Right ventricle myocardium inferior (tissue), 1 donor: ENCODE measurements around the gene STAP2. TPM values are rescaled to one million over a fixed set of nuclear protein-coding genes. Genes with fewer than 3 reads are reported as not detected.

Experiments
- ATAC-seq: fragments of 200-7000 bp; cut with Tn5 transposase; one replicate; pipeline ENCODE4 v1.9.1; 2020; ENCODE audit warnings: mild to moderate bottlenecking, moderate library complexity
- DNase-seq: peaks from one replicate; pipeline ENCODE4 v3.0.0; 2021; ENCODE audit errors: missing footprints
- intact Hi-C: fragments of 100-400 bp; cut with DNase I; formaldehyde crosslinking; loops from one replicate; pipeline ENCODE4 v1.11.0; 2022
- total RNA-seq: library from RNA; stranded (reverse); fragmentation: NEBNext Ultra II Directional; extraction: Animal tissue kit (Norgen Biotek cat#: 25700); gene quantifications from one replicate; pipeline ENCODE4 v1.2.1, GENCODE V29; 2021
- donor health status: DM: no; HTN: yes; CAD: no; lungs with severe emphysema.

The STAP2 gene
- total RNA-seq, 1 donor from 2014 or later: 4.3 TPM

DNA sequence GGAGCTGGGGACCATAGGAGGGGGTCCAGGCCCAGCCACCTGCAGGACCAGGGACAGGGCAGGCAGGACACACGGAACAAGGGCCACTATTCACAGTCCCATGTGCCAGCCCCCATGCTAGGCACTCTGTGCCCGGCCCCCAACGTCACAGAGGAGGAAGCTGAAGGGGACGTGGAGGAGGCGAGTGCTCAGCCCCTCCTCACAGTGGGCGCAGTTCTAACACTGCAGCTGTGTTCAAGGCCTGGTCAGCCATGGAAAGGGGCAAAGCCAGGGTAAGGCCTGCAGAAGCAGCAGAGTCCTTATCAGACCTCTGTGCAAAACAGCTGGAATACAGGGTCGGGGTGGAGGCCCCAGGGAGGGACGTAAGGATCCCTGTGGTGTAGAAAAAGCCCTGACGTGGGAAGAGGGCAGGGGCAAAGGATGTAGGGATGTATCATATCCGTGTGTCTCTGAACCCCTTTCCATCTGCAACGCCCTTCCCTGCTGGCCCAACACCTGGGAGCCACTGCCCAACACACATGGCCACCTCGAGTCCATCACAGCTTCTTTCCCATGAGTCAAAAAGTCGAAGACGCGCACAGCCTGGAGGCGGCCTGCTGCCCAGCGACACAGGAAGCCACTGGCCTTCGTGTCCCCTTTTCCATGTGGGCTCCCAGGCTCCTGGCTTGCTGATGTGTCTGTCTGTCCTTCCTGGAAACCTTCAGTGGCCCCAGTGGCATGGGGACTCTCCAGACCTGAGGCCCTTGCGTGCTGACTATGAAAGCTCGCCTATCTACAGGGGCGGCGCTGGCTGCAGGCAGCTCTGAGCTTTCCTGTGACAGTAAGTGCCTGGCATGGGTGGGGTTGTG is 33.8 kb upstream of the STAP2 start:
- DNase-seq (no peak), ATAC-seq (no peak)
- intact Hi-C loops: no loop called here

DNA sequence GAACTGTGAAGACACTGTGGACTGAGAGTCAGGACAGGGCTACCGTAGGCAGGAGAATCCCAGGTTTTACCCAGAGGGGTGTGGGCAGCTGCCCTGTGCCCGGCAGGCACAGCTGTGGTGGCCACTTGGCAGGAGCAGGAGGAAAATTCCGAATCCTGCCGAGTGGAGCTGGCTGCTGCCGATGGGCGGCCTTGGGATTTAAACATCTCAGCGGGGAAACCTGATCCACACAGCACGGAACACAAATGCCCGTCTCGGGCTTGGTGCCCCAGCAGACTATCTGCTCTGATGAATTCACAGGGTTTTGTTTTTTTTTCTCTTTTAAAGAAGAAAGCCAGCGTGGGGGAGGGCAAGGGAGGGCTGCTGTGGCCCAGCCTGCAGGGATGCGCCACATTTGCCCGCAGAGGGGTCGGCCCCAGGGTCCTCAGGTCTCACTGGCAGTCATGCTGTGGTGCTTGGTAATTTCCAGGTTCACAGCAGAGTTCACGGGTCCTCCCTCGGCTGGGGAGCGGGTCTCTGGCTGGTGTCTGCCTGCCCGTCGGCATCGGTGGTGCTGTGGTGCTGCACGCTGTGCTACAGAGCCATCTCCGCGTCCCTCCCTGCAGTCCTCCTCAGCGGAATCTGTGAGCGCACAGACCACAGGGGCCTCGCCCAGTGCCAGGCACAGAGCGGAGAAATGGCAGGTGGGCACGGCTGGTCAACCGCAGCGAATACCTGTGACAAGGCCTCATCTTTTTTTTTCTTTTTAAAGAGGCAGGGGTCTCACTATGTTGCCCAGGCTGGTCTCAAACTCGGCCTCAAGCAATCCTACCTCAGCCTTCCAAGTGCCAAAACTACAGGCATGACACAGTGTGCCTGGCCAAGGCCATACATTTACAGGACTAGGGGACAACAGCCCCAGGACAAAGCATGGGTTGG is 32.9 kb upstream of the STAP2 start:
- DNase-seq (no peak), ATAC-seq (no peak)
- intact Hi-C loops: no loop called here

DNA sequence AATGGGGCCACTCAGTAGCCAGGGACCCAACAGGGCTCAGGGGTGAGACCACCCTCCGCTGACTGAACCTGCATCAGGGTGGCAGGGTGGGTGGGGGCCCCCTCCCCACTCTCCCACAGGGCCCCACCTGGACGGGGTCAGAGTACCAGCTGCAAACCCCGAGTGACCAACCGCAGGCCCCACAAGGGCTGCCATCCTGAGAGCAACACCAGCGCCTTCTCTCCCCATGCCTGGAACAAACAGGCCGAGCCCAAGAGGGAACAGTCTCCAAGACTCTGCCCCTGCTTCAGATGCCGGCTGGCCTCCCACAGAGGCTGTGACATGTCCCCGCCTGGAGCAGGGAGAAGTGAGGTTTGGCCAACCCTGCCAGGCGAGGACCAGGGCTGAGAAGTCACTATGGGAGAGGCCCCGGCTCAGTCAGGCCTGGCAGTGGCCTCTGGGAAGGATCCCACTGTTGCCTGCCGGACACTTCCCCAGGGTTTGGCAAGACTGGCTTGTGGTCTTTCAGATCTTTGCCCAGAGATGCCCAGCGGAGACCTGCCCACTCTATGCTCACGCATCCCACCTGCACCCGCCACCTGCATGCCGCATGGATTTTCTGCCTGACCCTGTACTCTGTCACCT is 31.9 kb upstream of the STAP2 start:
- DNase-seq (no peak), ATAC-seq (no peak)
- intact Hi-C loops: no loop called here

DNA sequence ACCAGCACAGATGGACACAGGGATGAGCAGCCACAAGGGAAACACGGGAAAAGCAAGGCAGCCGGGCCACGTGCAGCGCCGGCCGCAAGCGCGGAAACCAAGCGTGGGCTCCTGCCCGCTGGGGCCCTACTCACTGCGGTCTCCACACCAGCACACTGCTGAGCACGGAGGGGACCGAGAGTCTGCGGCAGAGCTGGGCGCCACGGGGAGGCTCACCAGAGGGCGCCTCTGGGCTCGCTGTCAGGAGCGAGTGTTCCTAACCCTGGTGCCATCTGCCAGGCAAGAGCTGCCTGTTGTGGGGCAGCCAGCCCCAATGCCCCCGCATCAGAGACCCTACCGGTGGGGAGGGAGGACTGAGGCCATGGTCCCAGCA is 31.2 kb upstream of the STAP2 start:
- no peak for DNase-seq
- no peak for ATAC-seq
- intact Hi-C loops: no loop called here

DNA sequence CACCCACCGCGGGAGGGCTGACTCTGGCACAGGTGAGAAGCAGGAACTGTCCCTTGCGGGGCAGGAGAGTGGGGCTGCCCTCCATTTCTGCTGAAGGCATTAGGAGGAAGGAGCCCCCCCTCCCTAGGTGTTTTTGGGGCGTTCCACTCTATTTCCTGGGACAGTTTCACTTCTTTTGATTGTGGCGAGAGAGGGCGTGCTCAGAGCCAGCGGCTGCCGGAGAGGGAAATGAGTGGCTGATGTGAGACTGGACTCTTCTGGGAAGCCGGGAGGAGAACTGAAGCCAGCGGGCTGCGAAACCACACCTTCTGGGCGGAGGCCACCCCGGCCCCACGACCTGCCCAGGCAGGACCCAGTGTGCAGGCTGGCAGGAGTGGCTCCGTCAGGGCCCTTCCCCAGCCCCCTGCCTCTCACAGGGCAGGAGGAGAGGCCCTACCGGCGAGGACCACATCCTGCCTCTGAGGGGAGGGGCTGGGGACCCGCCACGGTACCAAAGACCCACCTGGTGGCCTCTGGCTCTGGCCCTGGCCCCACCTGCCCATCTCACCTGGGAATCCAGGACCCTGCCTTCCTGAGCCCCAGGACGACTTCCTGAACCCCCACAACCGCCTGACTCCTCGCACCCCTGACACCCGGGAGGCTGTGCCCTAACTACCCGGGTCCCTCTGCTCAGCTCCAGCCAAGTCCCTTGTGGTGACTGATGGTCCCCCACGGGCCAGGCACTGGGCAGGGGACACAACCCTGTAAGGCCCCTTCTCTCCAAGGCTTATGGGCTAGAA is 30.7 kb upstream of the STAP2 start:
- intact Hi-C loops: no loop called here
- no peak for DNase-seq
- no peak for ATAC-seq

DNA sequence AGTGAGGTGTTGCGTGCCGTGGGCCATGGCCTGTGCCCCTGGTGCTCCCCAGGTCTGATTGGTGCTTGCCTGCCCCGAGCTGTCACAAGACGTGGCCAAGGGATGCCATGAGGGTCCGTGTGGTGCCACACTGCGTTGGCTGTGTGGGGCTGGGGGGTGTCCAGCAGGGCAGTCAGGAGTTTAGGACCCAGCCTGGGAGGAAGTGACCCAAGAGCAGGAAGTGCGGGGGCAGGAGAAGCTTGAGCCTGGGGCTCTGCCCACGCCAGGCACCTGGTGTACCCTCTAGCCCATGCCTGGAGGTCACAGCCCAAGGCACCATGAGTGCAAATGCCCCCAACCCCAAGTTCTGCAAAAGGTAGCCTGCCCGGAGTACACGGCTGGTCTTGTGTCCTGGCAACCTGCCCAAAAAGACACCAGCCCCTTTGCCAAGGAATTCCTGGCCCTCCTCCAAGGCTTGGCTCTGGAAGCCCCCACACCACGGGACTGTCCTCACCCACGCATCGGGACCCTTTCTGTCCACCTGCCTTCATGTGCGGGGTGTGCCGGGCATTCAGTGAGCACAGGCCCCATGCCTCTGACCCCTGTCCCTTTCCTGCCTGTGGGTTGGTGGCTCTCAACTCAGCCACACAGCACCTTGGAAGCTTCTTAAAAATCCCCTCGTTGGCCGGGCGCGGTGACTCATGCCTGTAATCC is 29.6 kb upstream of the STAP2 start:
- ATAC-seq (peak; percentile 1), DNase-seq (no peak)
- intact Hi-C loops: no loop called here

DNA sequence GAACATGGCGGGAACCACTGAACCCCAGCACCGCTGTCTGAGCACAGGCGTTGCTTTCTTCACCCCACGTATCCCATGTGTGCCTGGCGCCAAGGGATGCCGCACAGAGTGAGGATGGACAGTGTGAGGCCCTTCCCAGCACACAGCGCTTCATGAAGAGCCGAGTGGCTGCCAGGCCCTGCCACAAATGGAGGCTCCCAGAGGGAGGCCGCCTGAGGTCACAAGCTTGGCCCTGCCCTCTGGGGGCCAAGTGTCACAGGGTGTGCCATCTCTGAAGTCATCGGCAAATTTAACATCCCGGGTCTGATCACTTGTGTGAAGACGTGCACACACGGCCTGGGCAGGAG is 29.1 kb upstream of the STAP2 start:
- ATAC-seq: no peak
- intact Hi-C loops: no loop called here
- DNase-seq: no peak

DNA sequence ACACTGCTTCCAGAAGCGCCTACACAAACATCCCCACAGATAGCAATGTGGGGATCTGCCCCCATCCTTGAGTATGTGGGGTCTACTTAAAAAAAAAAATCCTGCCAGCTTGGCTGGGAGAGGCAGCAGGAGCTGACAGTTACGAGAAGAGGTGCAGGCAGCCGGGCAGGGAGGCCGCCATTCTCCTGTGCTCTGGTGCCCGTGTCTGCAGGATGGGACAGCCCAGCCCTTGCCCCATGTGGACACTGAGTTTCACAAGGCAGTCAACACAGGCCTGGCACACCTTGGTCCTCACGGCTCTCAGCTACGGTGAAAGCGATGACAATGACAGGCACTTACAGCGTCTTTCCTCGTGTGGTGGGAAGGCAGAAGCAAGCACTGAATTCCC is 28.7 kb upstream of the STAP2 start:
- ATAC-seq (no peak), DNase-seq (no peak)
- intact Hi-C loops: no loop called here

DNA sequence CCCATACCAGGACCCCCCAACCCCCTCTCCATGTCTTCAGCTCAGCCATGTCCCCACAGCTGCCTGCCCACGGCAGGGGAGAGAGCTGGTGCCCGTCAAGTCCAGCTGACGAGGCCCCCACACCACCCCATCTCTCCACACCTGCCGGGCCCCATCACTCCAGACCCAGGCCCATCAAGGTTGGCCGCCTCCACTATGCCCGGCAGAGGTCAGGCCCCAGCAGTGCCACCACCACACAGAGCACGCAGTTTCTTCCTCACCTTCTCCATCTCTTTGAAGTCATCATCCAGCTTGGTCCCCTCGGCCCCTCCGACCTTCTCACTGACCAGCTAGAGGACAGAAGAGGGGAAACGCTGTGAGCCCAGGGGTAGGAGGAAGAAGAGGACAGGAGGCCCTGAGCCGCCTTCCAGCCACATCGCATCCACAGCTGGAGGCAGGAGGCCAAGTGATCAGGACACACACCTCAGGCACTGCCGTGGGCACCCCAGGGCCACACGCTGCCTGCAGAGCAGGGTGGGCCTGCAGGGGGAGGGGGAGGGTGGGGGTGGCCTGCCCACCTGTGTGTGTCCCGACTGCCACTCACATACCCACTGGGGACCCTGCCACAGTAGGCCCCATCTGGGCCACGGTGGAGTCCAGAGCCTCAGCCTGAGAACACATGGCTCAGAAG is 28.2 kb upstream of the STAP2 start:
- DNase-seq: no peak
- intact Hi-C loops: no loop called here
- no peak for ATAC-seq

DNA sequence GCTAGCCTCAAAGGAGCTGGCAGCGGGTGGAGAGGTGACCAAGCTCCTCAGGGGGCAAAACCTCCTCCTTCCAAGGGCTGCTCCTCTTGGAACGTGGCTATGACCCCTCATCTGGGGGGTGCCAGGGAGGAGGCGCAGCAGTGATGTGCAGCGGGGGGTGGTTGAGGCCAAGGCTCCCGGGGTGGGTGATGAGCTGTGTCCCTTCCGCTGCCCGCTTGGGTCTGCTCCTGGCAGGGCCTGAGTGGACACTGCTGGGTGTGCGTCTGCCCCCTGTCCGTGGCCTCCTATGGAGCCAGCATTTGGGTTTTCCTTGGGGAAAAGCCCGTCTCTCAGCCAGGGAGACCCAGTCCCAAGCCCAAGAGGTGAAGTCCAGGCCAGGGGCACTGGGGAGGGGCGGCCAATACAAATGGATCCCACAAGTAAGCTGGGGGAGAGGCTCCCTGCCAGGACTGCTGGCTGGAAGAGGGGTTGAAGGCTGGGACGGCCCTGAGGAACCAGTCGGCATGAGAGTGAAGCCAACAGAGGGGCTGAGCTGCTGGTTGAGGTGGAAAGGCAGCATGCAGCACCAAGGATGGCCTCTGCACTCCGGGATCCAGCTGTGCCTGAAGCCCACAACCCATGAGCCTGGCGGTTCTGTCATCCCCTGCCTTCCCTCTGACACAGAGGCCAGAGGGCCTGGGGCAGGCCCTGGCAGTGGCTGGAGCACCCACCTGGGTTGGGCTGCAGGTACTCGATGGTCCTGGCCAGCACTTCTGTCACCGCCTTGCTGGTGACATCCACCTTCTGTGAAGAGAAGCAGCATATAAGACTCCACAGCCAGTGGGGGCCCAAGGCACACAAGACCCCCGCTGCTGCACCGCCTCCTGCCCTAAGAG is 27.4 kb upstream of the STAP2 start:
- DNase-seq (no peak), ATAC-seq (no peak)
- intact Hi-C loops: no loop called here

DNA sequence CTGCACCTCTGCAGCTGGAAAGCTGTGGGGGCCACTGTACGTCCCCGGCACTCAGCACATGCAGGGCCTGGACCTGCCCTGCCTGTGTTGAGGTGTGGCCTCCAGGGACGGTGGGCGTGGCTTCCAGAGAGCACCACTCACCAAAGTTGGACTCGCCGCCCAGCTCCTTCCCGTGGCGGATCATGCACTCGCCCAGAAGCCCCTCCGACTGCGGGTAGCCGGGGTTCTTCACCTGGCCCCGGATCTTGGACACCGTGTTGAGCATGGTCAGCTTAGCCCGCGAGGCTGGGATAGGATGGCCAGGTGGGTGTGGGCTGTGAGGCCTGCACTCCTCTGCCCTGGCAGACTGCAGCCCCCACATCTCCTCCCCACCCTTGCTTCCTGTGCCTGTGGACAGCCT is 26.7 kb upstream of the STAP2 start:
- intact Hi-C loops: no loop called here
- no peak for ATAC-seq
- no peak for DNase-seq

DNA sequence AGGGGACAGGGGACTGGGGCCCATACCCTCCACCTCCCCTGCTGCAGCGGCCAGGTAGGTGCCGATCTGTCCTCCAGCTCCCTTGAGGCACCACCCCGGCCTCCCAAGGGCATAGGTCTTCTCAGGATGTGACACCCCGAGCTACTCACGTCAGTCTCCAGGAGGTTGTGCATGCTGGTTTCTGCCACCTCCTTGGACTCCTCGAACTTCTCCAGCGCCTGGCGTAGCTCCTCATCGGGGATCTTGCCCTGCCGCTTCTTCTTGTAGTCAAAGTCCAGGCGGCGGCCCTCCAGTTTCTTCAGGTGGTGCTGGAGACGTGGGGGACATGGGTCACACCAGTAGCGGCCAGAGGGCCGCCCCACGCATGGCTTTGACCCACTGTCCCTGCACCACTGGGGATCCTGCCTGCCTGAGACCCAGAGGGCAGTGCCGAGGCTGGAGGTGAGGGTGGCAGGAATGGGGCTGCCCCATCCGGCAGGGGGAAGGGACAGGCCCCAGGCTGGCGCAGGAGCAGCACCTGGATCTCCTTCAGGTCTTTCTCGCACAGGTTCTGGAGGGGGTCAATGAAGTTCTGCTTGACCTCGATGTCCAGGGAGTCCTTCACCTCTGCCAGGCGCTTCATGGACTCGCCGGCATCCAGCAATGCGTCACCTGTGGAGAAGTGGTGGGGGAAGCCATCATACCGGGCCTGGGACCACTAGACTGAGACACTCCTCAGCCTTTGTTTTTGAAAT is 25.1 kb upstream of the STAP2 start:
- ATAC-seq (no peak), DNase-seq (no peak)
- intact Hi-C loops: no loop called here

DNA sequence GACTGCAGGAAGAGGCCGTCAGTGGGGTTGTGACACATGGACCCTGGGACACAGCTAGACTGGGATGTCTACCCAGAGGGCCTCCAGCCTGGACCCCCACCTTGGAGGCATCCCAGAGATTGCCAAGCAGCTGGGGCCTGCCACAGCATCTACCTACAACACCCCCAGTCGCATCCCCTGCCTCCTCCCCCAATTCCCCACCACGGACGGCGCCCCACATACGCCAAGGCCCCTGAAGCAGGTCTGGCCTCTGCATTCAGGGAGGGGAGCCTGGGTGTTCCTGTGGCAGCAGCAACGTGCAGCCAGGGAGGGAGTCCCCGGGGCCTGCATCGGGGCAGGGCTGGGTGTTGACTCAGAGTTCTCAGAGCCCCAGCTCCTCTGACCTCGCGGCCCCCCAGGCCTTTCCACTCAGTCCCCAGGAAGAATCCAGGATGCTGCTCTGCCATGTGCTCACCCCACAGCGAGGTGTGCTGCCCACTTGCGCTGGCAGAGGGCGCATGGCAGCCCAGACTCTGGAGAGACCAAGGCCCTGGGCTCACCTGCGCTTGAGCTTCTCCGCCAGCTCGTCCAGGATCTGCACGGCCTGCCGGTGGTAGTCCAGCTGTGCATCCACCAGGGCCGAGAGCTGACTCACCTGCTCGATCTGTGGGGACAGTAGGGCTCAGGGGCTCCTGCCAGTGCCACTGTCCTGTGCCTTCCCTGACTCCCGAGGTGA is 24.4 kb upstream of the STAP2 start:
- DNase-seq (no peak), ATAC-seq (no peak)
- intact Hi-C loops: no loop called here

DNA sequence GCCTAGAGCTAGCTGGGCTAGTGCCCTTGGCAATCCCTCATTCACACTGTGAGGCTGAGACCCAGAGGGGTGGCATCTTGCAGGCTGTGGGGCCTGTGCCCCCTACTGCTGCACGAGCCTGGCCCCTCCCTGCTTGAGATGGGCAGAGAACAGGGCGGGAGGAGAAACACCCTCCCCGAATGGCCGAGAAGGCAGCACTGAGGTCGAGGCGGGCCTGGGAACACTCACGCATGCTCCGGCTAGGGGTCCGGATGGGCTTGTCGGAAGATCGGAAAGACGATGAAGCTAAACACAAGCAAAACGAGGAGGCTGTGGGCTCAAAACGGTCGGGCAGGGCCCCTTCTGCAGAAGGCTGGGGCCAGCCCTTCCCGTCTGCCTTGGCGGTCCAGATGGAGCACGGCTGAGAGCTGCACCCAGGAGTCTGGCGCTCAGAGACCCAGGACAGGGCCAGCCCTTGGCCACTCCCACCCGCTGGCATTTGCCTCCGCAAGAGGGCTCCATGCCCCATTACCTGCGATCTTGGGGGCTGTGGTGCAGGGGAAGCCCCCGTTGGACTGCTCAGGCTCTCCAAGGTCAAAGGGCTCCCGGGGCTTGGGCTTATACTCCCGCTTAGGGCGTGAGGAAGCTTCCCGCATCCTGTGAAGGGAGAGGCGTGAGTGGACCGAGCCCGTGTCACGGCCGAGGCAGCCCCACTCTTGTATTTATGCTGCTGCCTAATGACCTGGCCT is 23.6 kb upstream of the STAP2 start:
- ATAC-seq (no peak), DNase-seq (no peak)
- intact Hi-C loops: no loop called here
